Measurements from ENCODE around the gene SMC1A.
"Not testable (repeated sequence)": the region's sequence is repeated elsewhere in the genome, so short reads cannot be mapped to it uniquely, and the experiment has no call there.

- not testable (repeated sequence) for TF ChIP-seq POLR2A, CTCF, POLR2AphosphoS5, EP300 (IDR thresholded peaks at IDR 0.05)
Measured at GRCh38 chrX:53420351-53420750, 2.1 kb downstream of the SMC1A start.
